Measurements from ENCODE around the gene NELFB.

- no peak for TF ChIP-seq CTCF (optimal IDR thresholded peaks at IDR 0.05 in 1 of 3, IDR thresholded peaks at IDR 0.05 in 1 of 3, conservative IDR thresholded peaks at IDR 0.05 in 1 of 3; ENCODE audit: extremely low read depth in 1 of 3, insufficient read depth in 2 of 3, low read length in 3 of 3)
- no peak for TF ChIP-seq EZH2 (IDR thresholded peaks at IDR 0.05; ENCODE audit: low read length)
Measured at GRCh38 chr9:137315581-137316011, 60.5 kb downstream of the NELFB start.
